Measurements from ENCODE around the gene NUAK1.

DNA sequence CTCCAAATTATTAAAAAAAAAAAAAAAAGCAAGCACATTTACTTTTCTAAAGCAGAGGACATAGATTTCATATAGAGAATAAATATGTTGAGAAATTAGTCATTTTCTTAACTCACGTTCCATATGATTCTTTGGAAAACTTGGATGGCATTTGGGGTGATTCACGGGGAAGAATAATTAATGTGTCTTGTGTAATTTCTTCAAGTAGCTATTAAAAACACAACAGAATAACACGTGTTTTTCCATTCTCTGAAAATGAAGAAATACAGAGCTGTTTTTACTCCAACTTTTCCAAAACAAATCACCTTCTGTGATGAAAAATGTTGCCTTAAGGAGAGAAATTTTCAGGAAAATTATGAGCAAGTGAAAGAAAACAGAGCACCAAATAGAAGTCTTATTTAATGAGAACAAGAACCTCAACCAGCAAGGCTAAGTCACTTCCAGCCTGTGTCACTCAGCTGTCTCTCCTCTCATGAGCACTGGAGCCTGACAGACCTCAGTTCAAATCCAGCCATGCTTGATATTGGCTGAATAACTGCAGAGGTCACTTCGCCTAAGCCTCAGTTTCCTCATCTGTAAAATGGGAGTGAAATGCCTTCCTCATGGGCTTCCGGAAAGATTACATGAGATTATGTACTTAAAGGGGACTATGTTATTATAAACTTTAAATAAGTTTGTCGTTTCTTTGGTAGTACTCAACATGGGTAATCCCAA lies 42.8 kb upstream of the NUAK1 start:
- TF ChIP-seq ZNF565 (CRISPR knock-in tag; conservative IDR thresholded peaks at IDR 0.05; ENCODE audit: low read depth) (no peak), ISL1 (CRISPR knock-in tag; IDR thresholded peaks at IDR 0.05) (no peak), TOX (CRISPR knock-in tag; IDR thresholded peaks at IDR 0.05; ENCODE audit: borderline replicate concordance) (no peak), BACH2 (CRISPR knock-in tag; IDR thresholded peaks at IDR 0.05; ENCODE audit: borderline replicate concordance) (no peak), OSR1 (CRISPR knock-in tag; IDR thresholded peaks at IDR 0.05) (no peak), SNAI2 (CRISPR knock-in tag; IDR thresholded peaks at IDR 0.05) (no peak), ZNF8 (CRISPR knock-in tag; IDR thresholded peaks at IDR 0.05) (no peak), RARB (CRISPR knock-in tag; IDR thresholded peaks at IDR 0.05) (no peak), GLIS3 (CRISPR knock-in tag; IDR thresholded peaks at IDR 0.05) (no peak), ESRRG (CRISPR knock-in tag; IDR thresholded peaks at IDR 0.05) (no peak)
- TF ChIP-seq, protein P1, sequence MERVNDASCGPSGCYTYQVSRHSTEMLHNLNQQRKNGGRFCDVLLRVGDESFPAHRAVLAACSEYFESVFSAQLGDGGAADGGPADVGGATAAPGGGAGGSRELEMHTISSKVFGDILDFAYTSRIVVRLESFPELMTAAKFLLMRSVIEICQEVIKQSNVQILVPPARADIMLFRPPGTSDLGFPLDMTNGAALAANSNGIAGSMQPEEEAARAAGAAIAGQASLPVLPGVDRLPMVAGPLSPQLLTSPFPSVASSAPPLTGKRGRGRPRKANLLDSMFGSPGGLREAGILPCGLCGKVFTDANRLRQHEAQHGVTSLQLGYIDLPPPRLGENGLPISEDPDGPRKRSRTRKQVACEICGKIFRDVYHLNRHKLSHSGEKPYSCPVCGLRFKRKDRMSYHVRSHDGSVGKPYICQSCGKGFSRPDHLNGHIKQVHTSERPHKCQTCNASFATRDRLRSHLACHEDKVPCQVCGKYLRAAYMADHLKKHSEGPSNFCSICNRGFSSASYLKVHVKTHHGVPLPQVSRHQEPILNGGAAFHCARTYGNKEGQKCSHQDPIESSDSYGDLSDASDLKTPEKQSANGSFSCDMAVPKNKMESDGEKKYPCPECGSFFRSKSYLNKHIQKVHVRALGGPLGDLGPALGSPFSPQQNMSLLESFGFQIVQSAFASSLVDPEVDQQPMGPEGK (CRISPR knock-in tag; IDR thresholded peaks at IDR 0.05; ENCODE audit: borderline replicate concordance) = no peak
- TF ChIP-seq, protein P2, sequence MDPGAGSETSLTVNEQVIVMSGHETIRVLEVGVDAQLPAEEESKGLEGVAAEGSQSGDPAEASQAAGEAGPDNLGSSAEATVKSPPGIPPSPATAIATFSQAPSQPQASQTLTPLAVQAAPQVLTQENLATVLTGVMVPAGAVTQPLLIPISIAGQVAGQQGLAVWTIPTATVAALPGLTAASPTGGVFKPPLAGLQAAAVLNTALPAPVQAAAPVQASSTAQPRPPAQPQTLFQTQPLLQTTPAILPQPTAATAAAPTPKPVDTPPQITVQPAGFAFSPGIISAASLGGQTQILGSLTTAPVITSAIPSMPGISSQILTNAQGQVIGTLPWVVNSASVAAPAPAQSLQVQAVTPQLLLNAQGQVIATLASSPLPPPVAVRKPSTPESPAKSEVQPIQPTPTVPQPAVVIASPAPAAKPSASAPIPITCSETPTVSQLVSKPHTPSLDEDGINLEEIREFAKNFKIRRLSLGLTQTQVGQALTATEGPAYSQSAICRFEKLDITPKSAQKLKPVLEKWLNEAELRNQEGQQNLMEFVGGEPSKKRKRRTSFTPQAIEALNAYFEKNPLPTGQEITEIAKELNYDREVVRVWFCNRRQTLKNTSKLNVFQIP (CRISPR knock-in tag; IDR thresholded peaks at IDR 0.05; ENCODE audit: borderline replicate concordance, low read depth) = no peak

All from SK-N-SH treated with all-trans-retinoic acid at 6 μM for 48 hours (cell line).